Upper lobe of left lung (tissue), 4 donors: Measurements from ENCODE around the gene ZBTB48.

Experiments used
- CTCF ChIP-seq, 6 experiments: fragments of 450-650 bp in 4 of 6; fragments of 200-600 bp in 2 of 6; sonication (generic) in 2 of 6; IDR thresholded peaks; one replicate each; pipeline ENCODE4 v1.5.1; 2016 to 2019; ENCODE audit warnings: antibody characterized with exemption in 6 of 6
- EP300 ChIP-seq, 4 donors: sonication (generic); formaldehyde crosslinking; IDR thresholded peaks; one replicate each; pipeline ENCODE4 v1.5.1; 2017; ENCODE audit warnings: antibody characterized with exemption in 4 of 4, control low read depth in 2 of 4
- POLR2AphosphoS5 ChIP-seq, 2 donors: sonication (generic); formaldehyde crosslinking; IDR thresholded peaks; one replicate each; pipeline ENCODE4 v1.5.1; 2017; ENCODE audit warnings: antibody characterized with exemption in 2 of 2

GRCh38 chr1:6535214-6535613, 44.6 kb upstream of the ZBTB48 start:
- TF ChIP-seq EP300 (IDR thresholded peaks at IDR 0.05) (no peak), CTCF (IDR thresholded peaks at IDR 0.05) (no peak), POLR2AphosphoS5 (IDR thresholded peaks at IDR 0.05) (no peak)
